WTC11 (cell line): ENCODE data around the gene CAMKMT. TPM values are rescaled to one million over a fixed set of nuclear protein-coding genes. Genes with fewer than 3 reads are reported as not detected.

Experiments used
- ATAC-seq: fragments of 200-7000 bp; cut with Tn5 transposase; 2 replicates; pipeline ENCODE4 v1.10.0; 2021; ENCODE audit warnings: mild to moderate bottlenecking, moderate library complexity
- CTCF ChIA-PET: fragments of 300-600 bp; sonication (Branson Sonifier 250); formaldehyde crosslinking; loops from one replicate; lab custom pipeline; 2021; ENCODE audit warnings: antibody characterized with exemption; lab: Charles Lee
- POLR2A ChIA-PET: fragments of 350-600 bp; sonication (Branson Sonifier 250); formaldehyde crosslinking; loops from one replicate; lab custom pipeline; 2021; ENCODE audit warnings: antibody characterized with exemption; lab: Charles Lee
- DNase-seq: peaks from one replicate; pipeline ENCODE4 v3.0.0; 2021; ENCODE audit warnings: low spot score
- H3K27ac Mint-ChIP-seq: 2 replicates; pipeline ENCODE4 v1.8.0; 2021; ENCODE audit warnings: mixed read lengths
- H3K27me3 Mint-ChIP-seq: 2 replicates; pipeline ENCODE4 v1.8.0; 2021; ENCODE audit warnings: low read depth, mild to moderate bottlenecking, moderate library complexity, mixed read lengths
- H3K36me3 Mint-ChIP-seq: 2 replicates; pipeline ENCODE4 v1.8.0; 2021; ENCODE audit warnings: mixed read lengths
- H3K4me1 Mint-ChIP-seq: 2 replicates; pipeline ENCODE4 v1.8.0; 2022; ENCODE audit warnings: mixed read lengths
- H3K4me3 Mint-ChIP-seq: 2 replicates; pipeline ENCODE4 v1.8.0; 2021; ENCODE audit warnings: mild to moderate bottlenecking, moderate library complexity, mixed read lengths
- H3K9me3 Mint-ChIP-seq: 2 replicates; pipeline ENCODE4 v1.8.0; 2021; ENCODE audit warnings: mixed read lengths
- ELF4 ChIP-seq: sonication (generic); formaldehyde crosslinking; IDR thresholded peaks from 2 replicates; pipeline ENCODE4 v1.8.1; 2022; ENCODE audit warnings: low read depth, mild to moderate bottlenecking, moderate library complexity, missing genetic modification reagents
- ESRRA ChIP-seq: sonication (generic); formaldehyde crosslinking; IDR thresholded peaks from 2 replicates; pipeline ENCODE4 v1.8.1; 2022; ENCODE audit warnings: mild to moderate bottlenecking, missing genetic modification reagents, borderline replicate concordance
- ETV6 ChIP-seq: sonication (generic); formaldehyde crosslinking; IDR thresholded peaks from 2 replicates; pipeline ENCODE4 v1.8.1; 2022; ENCODE audit warnings: mild to moderate bottlenecking, missing genetic modification reagents
- FOXJ3 ChIP-seq: sonication (generic); formaldehyde crosslinking; IDR thresholded peaks from 2 replicates; pipeline ENCODE4 v1.9.0; 2021; ENCODE audit warnings: missing genetic modification reagents, mild to moderate bottlenecking, borderline replicate concordance
- FOXK1 ChIP-seq: sonication (generic); formaldehyde crosslinking; IDR thresholded peaks from 2 replicates; pipeline ENCODE4 v1.8.0; 2022; ENCODE audit warnings: mild to moderate bottlenecking, moderate library complexity, missing genetic modification reagents
- GTF2I ChIP-seq: fragments of 250-450 bp; sonication (Bioruptor Pico); conservative IDR thresholded peaks from 2 replicates; pipeline ENCODE4 v1.4.0; 2021; ENCODE audit warnings: mild to moderate bottlenecking
- HMGA2 ChIP-seq: fragments of 250-450 bp; sonication (Bioruptor Pico); IDR thresholded peaks from 2 replicates; pipeline ENCODE4 v1.4.0; 2021; ENCODE audit warnings: mild to moderate bottlenecking, moderate library complexity
- NFYB ChIP-seq: sonication (generic); formaldehyde crosslinking; conservative IDR thresholded peaks from 2 replicates; pipeline ENCODE4 v1.8.0; 2022; ENCODE audit warnings: low read depth, missing genetic modification reagents
- TP53 ChIP-seq: sonication (generic); formaldehyde crosslinking; IDR thresholded peaks from 2 replicates; pipeline ENCODE4 v1.8.1; 2023; ENCODE audit warnings: mild to moderate bottlenecking, missing genetic modification reagents
- ZBTB21 ChIP-seq: sonication (generic); formaldehyde crosslinking; IDR thresholded peaks from 2 replicates; pipeline ENCODE4 v1.8.1; 2023; ENCODE audit warnings: mild to moderate bottlenecking, missing genetic modification reagents, borderline replicate concordance
- ZNF317 ChIP-seq: sonication (generic); formaldehyde crosslinking; IDR thresholded peaks from 2 replicates; pipeline ENCODE4 v1.8.1; 2023; ENCODE audit warnings: low read depth, mild to moderate bottlenecking, moderate library complexity, missing genetic modification reagents, borderline replicate concordance
- ZNF416 ChIP-seq: fragments of 250-450 bp; sonication (Bioruptor Pico); IDR thresholded peaks from 2 replicates; pipeline ENCODE4 v1.9.0; 2021; ENCODE audit warnings: mild to moderate bottlenecking, inconsistent platforms
- ZNF423 ChIP-seq: fragments of 250-450 bp; sonication (Bioruptor Pico); IDR thresholded peaks from 2 replicates; pipeline ENCODE4 v2.1.2; 2022; ENCODE audit warnings: mild to moderate bottlenecking, moderate library complexity
- total RNA-seq: library from RNA; stranded (reverse); gene quantifications from 3 replicates; pipeline ENCODE4 v1.2.3, GENCODE V29; 2021
- TF ChIP-seq, protein P1 (sequence below): fragments of 250-450 bp; sonication (Bioruptor Pico); IDR thresholded peaks from 2 replicates; pipeline ENCODE4 v2.1.2; 2022; ENCODE audit warnings: mild to moderate bottlenecking, moderate library complexity
- TF ChIP-seq, protein P2 (sequence below): fragments of 250-450 bp; sonication (Bioruptor Pico); IDR thresholded peaks from 2 replicates; pipeline ENCODE4 v1.9.0; 2021; ENCODE audit warnings: moderate library complexity, mild to moderate bottlenecking, inconsistent platforms, borderline replicate concordance
- TF ChIP-seq, protein P3 (sequence below): sonication (generic); formaldehyde crosslinking; IDR thresholded peaks from 2 replicates; pipeline ENCODE4 v1.8.1; 2022; ENCODE audit warnings: low read depth, mild to moderate bottlenecking, moderate library complexity, missing genetic modification reagents, borderline replicate concordance
- TF ChIP-seq, protein P4 (sequence below): sonication (generic); formaldehyde crosslinking; IDR thresholded peaks from 2 replicates; pipeline ENCODE4 v1.8.1; 2023; ENCODE audit warnings: mild to moderate bottlenecking, missing genetic modification reagents
- TF ChIP-seq, protein P5 (sequence below): fragments of 250-450 bp; sonication (Bioruptor Pico); IDR thresholded peaks from 2 replicates; pipeline ENCODE4 v1.9.0; 2021; ENCODE audit warnings: mild to moderate bottlenecking
- TF ChIP-seq, protein P6 (sequence below): sonication (generic); formaldehyde crosslinking; IDR thresholded peaks from 2 replicates; pipeline ENCODE4 v1.8.1; 2022; ENCODE audit warnings: mild to moderate bottlenecking, moderate library complexity, missing genetic modification reagents
- TF ChIP-seq, protein P7 (sequence below): sonication (generic); formaldehyde crosslinking; IDR thresholded peaks from 2 replicates; pipeline ENCODE4 v1.8.0; 2022; ENCODE audit warnings: mild to moderate bottlenecking, missing genetic modification reagents

Gene CAMKMT
- total RNA-seq, 1 experiment from 2014 or later: 20.6 TPM

DNA sequence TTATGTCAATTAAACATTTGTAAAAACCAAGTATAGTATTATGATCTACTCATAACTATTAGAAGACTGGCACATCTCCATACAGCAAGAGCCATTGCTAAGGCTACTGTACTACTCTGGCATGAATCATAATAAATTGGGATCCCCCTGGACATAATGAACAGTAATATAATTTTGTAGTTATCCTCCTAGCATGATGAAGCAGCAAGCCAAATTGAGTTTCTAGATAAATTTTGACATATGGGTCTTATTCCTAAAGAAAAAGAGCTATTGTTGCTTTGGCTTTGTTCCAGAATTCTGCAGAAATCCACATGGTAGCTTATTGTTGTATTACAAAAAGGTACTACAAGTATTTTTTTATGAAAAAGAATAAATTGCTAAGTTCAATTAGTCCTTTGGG is 204.3 kb downstream of the CAMKMT start:
- Mint-ChIP-seq H3K36me3 (no peaks in the 10 kb centered on the region), H3K9me3 (no peaks in the 10 kb centered on the region), H3K27me3 (no peaks in the 10 kb centered on the region), H3K27ac (no peak overlapping the region), H3K4me1 (peaks cover 13% of the 10 kb centered on the region), H3K4me3 (no peak overlapping the region)
- TF ChIP-seq, protein P1, sequence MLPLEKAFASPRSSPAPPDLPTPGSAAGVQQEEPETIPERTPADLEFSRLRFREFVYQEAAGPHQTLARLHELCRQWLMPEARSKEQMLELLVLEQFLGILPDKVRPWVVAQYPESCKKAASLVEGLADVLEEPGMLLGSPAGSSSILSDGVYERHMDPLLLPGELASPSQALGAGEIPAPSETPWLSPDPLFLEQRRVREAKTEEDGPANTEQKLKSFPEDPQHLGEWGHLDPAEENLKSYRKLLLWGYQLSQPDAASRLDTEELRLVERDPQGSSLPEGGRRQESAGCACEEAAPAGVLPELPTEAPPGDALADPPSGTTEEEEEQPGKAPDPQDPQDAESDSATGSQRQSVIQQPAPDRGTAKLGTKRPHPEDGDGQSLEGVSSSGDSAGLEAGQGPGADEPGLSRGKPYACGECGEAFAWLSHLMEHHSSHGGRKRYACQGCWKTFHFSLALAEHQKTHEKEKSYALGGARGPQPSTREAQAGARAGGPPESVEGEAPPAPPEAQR: no peak
- DNase-seq: no peak
- CTCF ChIA-PET: interaction anchor here (1.3 kb wide), 1 partner anchor 389 kb away, joined by 3 read pairs; no protein-coding TSS in a partner anchor
- no peak for ATAC-seq
- POLR2A ChIA-PET: no interaction called here

DNA sequence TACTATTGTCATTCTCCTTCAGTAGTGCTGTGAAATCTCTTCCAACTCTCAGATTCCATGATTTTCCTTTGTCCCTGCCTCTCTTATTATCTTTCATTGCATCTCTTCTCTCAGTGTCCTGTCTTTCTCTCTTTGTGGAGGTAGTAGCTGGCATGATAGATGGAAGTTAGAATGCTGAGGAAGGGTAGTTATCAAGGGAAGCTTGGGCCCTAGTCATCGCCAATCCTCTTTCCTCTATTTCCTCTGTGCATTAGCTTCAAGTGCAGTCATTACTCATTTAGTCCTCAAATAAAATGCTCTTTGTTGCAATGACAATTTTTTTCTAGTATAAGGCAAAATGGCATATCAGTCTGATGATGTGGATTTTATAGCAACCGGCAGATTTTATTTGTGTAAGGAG is 207.7 kb downstream of the CAMKMT start:
- CTCF ChIA-PET: no interaction called here
- POLR2A ChIA-PET: no interaction called here
- Mint-ChIP-seq H3K9me3 (no peaks in the 10 kb centered on the region), H3K27me3 (no peaks in the 10 kb centered on the region), H3K4me1 (peaks cover 16% of the 10 kb centered on the region), H3K4me3 (no peak overlapping the region), H3K27ac (peak overlapping the region; percentile 2; the same call in 1 of the 2 replicates), H3K36me3 (no peaks in the 10 kb centered on the region)
- DNase-seq (no peak), ATAC-seq (no peak)
- TF ChIP-seq GTF2I (no peak), ZNF423 (CRISPR knock-in tag) (no peak), HMGA2 (CRISPR knock-in tag) (no peak)
- TF ChIP-seq, protein P2, sequence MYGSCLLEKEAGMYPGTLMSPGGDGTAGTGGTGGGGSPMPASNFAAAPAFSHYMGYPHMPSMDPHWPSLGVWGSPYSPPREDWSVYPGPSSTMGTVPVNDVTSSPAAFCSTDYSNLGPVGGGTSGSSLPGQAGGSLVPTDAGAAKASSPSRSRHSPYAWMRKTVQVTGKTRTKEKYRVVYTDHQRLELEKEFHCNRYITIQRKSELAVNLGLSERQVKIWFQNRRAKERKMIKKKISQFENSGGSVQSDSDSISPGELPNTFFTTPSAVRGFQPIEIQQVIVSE (CRISPR knock-in tag): no peak

DNA sequence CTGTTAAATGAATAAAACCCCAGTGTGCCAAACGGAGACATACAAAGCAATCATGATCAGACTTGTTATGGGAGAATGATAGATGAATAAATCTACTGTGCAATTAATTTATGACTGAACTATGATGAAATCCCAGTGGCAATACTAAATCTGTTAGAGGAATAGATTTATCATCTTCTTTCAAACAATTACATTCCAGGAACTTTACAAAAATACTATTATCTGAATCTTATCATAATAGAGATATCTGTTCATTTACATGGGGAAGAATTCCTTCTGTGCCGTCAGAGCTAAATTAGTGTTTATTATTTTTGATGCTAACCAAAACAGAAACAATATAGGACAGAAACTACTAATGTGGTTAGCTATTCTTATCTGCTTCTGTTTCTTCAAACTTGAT is 208.5 kb downstream of the CAMKMT start:
- POLR2A ChIA-PET: no interaction called here
- CTCF ChIA-PET: no interaction called here
- ATAC-seq: no peak

More for the DNA sequence above, 208.5 kb downstream of the CAMKMT start:
- Mint-ChIP-seq H3K27me3 (no peaks in the 10 kb centered on the region), H3K9me3 (no peaks in the 10 kb centered on the region), H3K36me3 (no peaks in the 10 kb centered on the region), H3K4me1 (peaks cover 16% of the 10 kb centered on the region), H3K4me3 (no peak overlapping the region), H3K27ac (no peak overlapping the region)
- no peak for TF ChIP-seq FOXK1 (CRISPR knock-in tag)
- TF ChIP-seq, protein P3, sequence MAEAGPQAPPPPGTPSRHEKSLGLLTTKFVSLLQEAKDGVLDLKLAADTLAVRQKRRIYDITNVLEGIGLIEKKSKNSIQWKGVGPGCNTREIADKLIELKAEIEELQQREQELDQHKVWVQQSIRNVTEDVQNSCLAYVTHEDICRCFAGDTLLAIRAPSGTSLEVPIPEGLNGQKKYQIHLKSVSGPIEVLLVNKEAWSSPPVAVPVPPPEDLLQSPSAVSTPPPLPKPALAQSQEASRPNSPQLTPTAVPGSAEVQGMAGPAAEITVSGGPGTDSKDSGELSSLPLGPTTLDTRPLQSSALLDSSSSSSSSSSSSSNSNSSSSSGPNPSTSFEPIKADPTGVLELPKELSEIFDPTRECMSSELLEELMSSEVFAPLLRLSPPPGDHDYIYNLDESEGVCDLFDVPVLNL (CRISPR knock-in tag): no peak
- TF ChIP-seq, protein P4, sequence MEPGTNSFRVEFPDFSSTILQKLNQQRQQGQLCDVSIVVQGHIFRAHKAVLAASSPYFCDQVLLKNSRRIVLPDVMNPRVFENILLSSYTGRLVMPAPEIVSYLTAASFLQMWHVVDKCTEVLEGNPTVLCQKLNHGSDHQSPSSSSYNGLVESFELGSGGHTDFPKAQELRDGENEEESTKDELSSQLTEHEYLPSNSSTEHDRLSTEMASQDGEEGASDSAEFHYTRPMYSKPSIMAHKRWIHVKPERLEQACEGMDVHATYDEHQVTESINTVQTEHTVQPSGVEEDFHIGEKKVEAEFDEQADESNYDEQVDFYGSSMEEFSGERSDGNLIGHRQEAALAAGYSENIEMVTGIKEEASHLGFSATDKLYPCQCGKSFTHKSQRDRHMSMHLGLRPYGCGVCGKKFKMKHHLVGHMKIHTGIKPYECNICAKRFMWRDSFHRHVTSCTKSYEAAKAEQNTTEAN (CRISPR knock-in tag): no peak
- TF ChIP-seq ZBTB21 (CRISPR knock-in tag): no peak
- TF ChIP-seq, protein P5, sequence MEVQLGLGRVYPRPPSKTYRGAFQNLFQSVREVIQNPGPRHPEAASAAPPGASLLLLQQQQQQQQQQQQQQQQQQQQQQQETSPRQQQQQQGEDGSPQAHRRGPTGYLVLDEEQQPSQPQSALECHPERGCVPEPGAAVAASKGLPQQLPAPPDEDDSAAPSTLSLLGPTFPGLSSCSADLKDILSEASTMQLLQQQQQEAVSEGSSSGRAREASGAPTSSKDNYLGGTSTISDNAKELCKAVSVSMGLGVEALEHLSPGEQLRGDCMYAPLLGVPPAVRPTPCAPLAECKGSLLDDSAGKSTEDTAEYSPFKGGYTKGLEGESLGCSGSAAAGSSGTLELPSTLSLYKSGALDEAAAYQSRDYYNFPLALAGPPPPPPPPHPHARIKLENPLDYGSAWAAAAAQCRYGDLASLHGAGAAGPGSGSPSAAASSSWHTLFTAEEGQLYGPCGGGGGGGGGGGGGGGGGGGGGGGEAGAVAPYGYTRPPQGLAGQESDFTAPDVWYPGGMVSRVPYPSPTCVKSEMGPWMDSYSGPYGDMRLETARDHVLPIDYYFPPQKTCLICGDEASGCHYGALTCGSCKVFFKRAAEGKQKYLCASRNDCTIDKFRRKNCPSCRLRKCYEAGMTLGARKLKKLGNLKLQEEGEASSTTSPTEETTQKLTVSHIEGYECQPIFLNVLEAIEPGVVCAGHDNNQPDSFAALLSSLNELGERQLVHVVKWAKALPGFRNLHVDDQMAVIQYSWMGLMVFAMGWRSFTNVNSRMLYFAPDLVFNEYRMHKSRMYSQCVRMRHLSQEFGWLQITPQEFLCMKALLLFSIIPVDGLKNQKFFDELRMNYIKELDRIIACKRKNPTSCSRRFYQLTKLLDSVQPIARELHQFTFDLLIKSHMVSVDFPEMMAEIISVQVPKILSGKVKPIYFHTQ (CRISPR knock-in tag): no peak
- TF ChIP-seq, protein P6, sequence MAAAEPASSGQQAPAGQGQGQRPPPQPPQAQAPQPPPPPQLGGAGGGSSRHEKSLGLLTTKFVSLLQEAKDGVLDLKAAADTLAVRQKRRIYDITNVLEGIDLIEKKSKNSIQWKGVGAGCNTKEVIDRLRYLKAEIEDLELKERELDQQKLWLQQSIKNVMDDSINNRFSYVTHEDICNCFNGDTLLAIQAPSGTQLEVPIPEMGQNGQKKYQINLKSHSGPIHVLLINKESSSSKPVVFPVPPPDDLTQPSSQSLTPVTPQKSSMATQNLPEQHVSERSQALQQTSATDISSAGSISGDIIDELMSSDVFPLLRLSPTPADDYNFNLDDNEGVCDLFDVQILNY (CRISPR knock-in tag): no peak
- no peak for TF ChIP-seq ESRRA (CRISPR knock-in tag)
- TF ChIP-seq NFYB (CRISPR knock-in tag): no peak
- TF ChIP-seq, protein P7, sequence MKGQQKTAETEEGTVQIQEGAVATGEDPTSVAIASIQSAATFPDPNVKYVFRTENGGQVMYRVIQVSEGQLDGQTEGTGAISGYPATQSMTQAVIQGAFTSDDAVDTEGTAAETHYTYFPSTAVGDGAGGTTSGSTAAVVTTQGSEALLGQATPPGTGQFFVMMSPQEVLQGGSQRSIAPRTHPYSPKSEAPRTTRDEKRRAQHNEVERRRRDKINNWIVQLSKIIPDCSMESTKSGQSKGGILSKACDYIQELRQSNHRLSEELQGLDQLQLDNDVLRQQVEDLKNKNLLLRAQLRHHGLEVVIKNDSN (CRISPR knock-in tag): no peak
- TF ChIP-seq ETV6 (CRISPR knock-in tag): no peak
- no peak for TF ChIP-seq TP53 (CRISPR knock-in tag)
- no peak for TF ChIP-seq ZNF416 (CRISPR knock-in tag)
- no peak for TF ChIP-seq ELF4
- no peak for TF ChIP-seq ZNF317 (CRISPR knock-in tag)
- TF ChIP-seq GTF2I: no peak
- no peak for TF ChIP-seq FOXJ3
- no peak for DNase-seq
